Activated B cell treated with CpG ODN at 0.5 μM for 24 hours (primary cell): Measurements from ENCODE around the gene TMEFF2. TPM values are rescaled to one million over a fixed set of nuclear protein-coding genes. Genes with fewer than 3 reads are reported as not detected.

Experiments
- ATAC-seq: fragments of 200-7000 bp; cut with Tn5 transposase; one replicate; pipeline ENCODE4 v1.10.0; 2021; ENCODE audit warnings: low read depth, mild to moderate bottlenecking, moderate library complexity
- CTCF ChIA-PET: fragments of 350-600 bp; sonication (Branson Sonifier 250); formaldehyde crosslinking; loops from one replicate; lab custom pipeline; 2021; ENCODE audit warnings: antibody characterized with exemption; lab: Charles Lee
- POLR2A ChIA-PET: fragments of 350-600 bp; sonication (Branson Sonifier 250); formaldehyde crosslinking; loops from one replicate; lab custom pipeline; 2021; ENCODE audit warnings: antibody characterized with exemption; lab: Charles Lee
- DNase-seq: peaks from one replicate; pipeline ENCODE4 v3.0.0; 2022
- H3K27ac Mint-ChIP-seq: one replicate; pipeline ENCODE4 v1.8.0; 2020; ENCODE audit warnings: mixed read lengths
- H3K27me3 Mint-ChIP-seq: one replicate; pipeline ENCODE4 v1.8.0; 2021; ENCODE audit warnings: mixed read lengths
- H3K36me3 Mint-ChIP-seq: one replicate; pipeline ENCODE4 v1.8.0; 2021; ENCODE audit warnings: low read depth, mixed read lengths
- H3K4me1 Mint-ChIP-seq: one replicate; pipeline ENCODE4 v1.8.0; 2021; ENCODE audit warnings: mixed read lengths
- H3K4me3 Mint-ChIP-seq: one replicate; pipeline ENCODE4 v1.8.0; 2020; ENCODE audit warnings: mild to moderate bottlenecking, mixed read lengths
- H3K9me3 Mint-ChIP-seq: one replicate; pipeline ENCODE4 v1.8.0; 2020; ENCODE audit warnings: mixed read lengths
- CTCF ChIP-seq: fragments of 200-600 bp; IDR thresholded peaks from one replicate; pipeline ENCODE4 v1.8.0; 2022; ENCODE audit warnings: antibody characterized with exemption, mild to moderate bottlenecking
- intact Hi-C: fragments of 100-400 bp; cut with micrococcal nuclease; formaldehyde crosslinking; loops from one replicate; pipeline ENCODE4 v1.15.1; 2024
- total RNA-seq: library from RNA; stranded (reverse); gene quantifications from 2 replicates; pipeline ENCODE4 v1.2.3, GENCODE V29; 2022

TMEFF2 gene
- total RNA-seq, 1 donor from 2014 or later = not detected

DNA sequence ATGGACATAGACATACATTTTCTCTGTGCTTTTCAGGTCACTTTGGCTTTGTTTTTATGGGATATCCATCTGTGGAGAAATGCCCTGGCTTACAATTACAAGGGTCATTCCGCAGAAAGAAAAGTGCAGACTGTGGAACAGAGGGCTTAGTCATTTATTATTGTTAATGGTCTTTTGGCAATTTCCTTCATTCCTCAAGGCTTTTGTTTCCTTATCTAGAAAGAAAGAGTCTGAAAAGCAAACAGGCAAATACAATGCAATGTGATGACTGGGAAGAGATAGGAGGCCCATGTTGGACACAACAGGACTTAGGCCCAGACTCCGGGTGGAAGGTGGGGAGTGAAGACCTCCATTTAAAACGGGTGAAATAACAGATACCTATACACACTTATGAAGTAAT, 218.3 kb downstream of the TMEFF2 start:
- no peaks in the 10 kb centered on the region for H3K36me3 Mint-ChIP-seq
- no peak for ATAC-seq

GRCh38 chr2:191974676-191975075, 220.1 kb downstream of the TMEFF2 start:
- no peak for TF ChIP-seq CTCF
- peaks cover 2% of the 10 kb centered on the region for H3K27me3 Mint-ChIP-seq
- ATAC-seq = no peak
- ChIA-PET POLR2A (no interaction called here), CTCF (no interaction called here)
- no peaks in the 10 kb centered on the region for H3K36me3 Mint-ChIP-seq
- no peak overlapping the region for H3K4me3 Mint-ChIP-seq
- DNase-seq = no peak
- no peaks in the 10 kb centered on the region for H3K9me3 Mint-ChIP-seq
- intact Hi-C loops = no loop called here
- H3K4me1 Mint-ChIP-seq = no peaks in the 10 kb centered on the region
- H3K27ac Mint-ChIP-seq = no peak overlapping the region

More for the DNA sequence above, 218.3 kb downstream of the TMEFF2 start:
- Mint-ChIP-seq H3K27ac (no peak overlapping the region), H3K4me1 (no peaks in the 10 kb centered on the region), H3K9me3 (no peaks in the 10 kb centered on the region), H3K4me3 (no peak overlapping the region), H3K27me3 (peaks cover 2% of the 10 kb centered on the region)
- intact Hi-C loops = no loop called here
- DNase-seq = no peak
- POLR2A ChIA-PET = no interaction called here
- no peak for TF ChIP-seq CTCF
- CTCF ChIA-PET = no interaction called here

- Mint-ChIP-seq H3K4me3 (no peak overlapping the region), H3K27me3 (peaks cover 5% of the 10 kb centered on the region), H3K9me3 (no peaks in the 10 kb centered on the region), H3K27ac (no peak overlapping the region), H3K4me1 (no peaks in the 10 kb centered on the region), H3K36me3 (no peaks in the 10 kb centered on the region)
- no peak for ATAC-seq
- ChIA-PET POLR2A (no interaction called here), CTCF (no interaction called here)
- intact Hi-C loops = no loop called here
- DNase-seq = no peak
- TF ChIP-seq CTCF = no peak
Observed at GRCh38 chr2:191970867-191971266, 223.9 kb downstream of the TMEFF2 start.

DNA sequence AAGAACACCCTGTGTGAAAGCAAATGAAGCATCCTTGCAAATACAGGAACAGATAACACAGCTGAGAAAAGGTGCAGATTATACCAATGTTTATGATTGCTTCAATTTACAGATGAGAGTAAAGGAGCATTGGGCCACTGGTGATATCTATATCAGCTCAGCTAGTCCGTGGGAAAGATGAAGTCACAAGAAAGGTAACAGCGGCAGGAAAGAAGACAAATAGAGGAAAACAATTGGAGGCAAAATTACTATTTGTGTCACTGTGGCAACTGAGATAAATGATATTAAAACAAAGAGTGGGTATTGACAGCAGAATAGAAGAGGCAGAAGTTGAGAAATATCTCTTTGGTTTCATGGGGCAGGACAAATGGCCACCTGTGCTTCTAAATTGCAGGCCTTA, 226.6 kb downstream of the TMEFF2 start:
- ChIA-PET CTCF (no interaction called here), POLR2A (no interaction called here)
- Mint-ChIP-seq H3K9me3 (no peaks in the 10 kb centered on the region), H3K4me1 (no peaks in the 10 kb centered on the region), H3K36me3 (no peaks in the 10 kb centered on the region), H3K4me3 (no peak overlapping the region), H3K27ac (no peak overlapping the region), H3K27me3 (peaks cover 5% of the 10 kb centered on the region)
- no peak for DNase-seq
- ATAC-seq = no peak
- no peak for TF ChIP-seq CTCF
- intact Hi-C loops = no loop called here

GRCh38 chr2:191965733-191966132, 229.0 kb downstream of the TMEFF2 start:
- CTCF ChIA-PET = no interaction called here
- peaks cover 3% of the 10 kb centered on the region for H3K27me3 Mint-ChIP-seq
- no peaks in the 10 kb centered on the region for H3K36me3 Mint-ChIP-seq
- intact Hi-C loops = no loop called here
- H3K9me3 Mint-ChIP-seq = no peaks in the 10 kb centered on the region
- no peak overlapping the region for H3K4me3 Mint-ChIP-seq
- H3K4me1 Mint-ChIP-seq = no peaks in the 10 kb centered on the region
- DNase-seq (no peak), ATAC-seq (no peak)
- POLR2A ChIA-PET = no interaction called here
- no peak overlapping the region for H3K27ac Mint-ChIP-seq
- TF ChIP-seq CTCF = no peak
